Fibroblast of upper back skin (primary cell): Measurements from ENCODE around the gene MRPS9.
A peak's percentile ranks its signal among the peaks of the same experiment; 100 is the strongest.

Experiments
- DNase-seq: peaks from one replicate; pipeline ENCODE4 v3.0.0-alpha.2; 2013

The MRPS9 gene

GRCh38 chr2:105037572-105038382 lies at the start of gene MRPS9:
MRPS9 (plus strand) TSS chr2:105038069; CDS start chr2:105038093, 24 bp downstream.
- DNase-seq: peak; percentile 97

- no peak for DNase-seq
These were observed 32.5 kb upstream of the MRPS9 start for GRCh38 chr2:105005181-105005951.

GRCh38 chr2:105007367-105007766 lies 30.5 kb upstream of the MRPS9 start:
- no peak for DNase-seq

GRCh38 chr2:105032476-105032875 lies 5.4 kb upstream of the MRPS9 start:
- no peak for DNase-seq

- DNase-seq: no peak
These were observed 3.7 kb upstream of the MRPS9 start for GRCh38 chr2:105034170-105034569.

GRCh38 chr2:105038383-105039061 lies 653 bp downstream of the MRPS9 start:
- DNase-seq: peak; percentile 2

GRCh38 chr2:105039559-105039958 lies 1.7 kb downstream of the MRPS9 start:
- no peak for DNase-seq

- no peak for DNase-seq
These were observed 4.3 kb downstream of the MRPS9 start for GRCh38 chr2:105042189-105042588.

GRCh38 chr2:105052773-105053172 lies 14.9 kb downstream of the MRPS9 start:
- no peak for DNase-seq

GRCh38 chr2:105055613-105056012 lies 17.7 kb downstream of the MRPS9 start:
- DNase-seq: peak; percentile 6

- no peak for DNase-seq
These were observed 18.4 kb downstream of the MRPS9 start for GRCh38 chr2:105056245-105056644.

- DNase-seq: no peak
These were observed 19.1 kb downstream of the MRPS9 start for GRCh38 chr2:105057005-105057404.

- DNase-seq: no peak
These were observed 23.7 kb downstream of the MRPS9 start for GRCh38 chr2:105061560-105061959.

- DNase-seq: no peak
These were observed 24.3 kb downstream of the MRPS9 start for GRCh38 chr2:105062158-105062557.

- no peak for DNase-seq
These were observed 30.5 kb downstream of the MRPS9 start for GRCh38 chr2:105068387-105068786.

GRCh38 chr2:105068875-105069274 lies 31.0 kb downstream of the MRPS9 start:
- no peak for DNase-seq

GRCh38 chr2:105070010-105070865 lies 32.4 kb downstream of the MRPS9 start:
- no peak for DNase-seq

GRCh38 chr2:105071379-105071778 lies 33.5 kb downstream of the MRPS9 start:
- DNase-seq: no peak

- DNase-seq: no peak
These were observed 34.2 kb downstream of the MRPS9 start for GRCh38 chr2:105072039-105072438.

GRCh38 chr2:105073591-105073990 lies 35.7 kb downstream of the MRPS9 start:
- no peak for DNase-seq

GRCh38 chr2:105076121-105076520 lies 38.3 kb downstream of the MRPS9 start:
- DNase-seq: no peak

- no peak for DNase-seq
These were observed 41.1 kb downstream of the MRPS9 start for GRCh38 chr2:105078906-105079495.
